SKM-1 (cell line): ENCODE measurements around the gene GPR139.

Source experiments
- DNase-seq: peaks from one replicate; lab custom pipeline; 2025; ENCODE audit not compliant: unreplicated experiment; lab: John Stamatoyannopoulos, UW

Gene GPR139

DNA sequence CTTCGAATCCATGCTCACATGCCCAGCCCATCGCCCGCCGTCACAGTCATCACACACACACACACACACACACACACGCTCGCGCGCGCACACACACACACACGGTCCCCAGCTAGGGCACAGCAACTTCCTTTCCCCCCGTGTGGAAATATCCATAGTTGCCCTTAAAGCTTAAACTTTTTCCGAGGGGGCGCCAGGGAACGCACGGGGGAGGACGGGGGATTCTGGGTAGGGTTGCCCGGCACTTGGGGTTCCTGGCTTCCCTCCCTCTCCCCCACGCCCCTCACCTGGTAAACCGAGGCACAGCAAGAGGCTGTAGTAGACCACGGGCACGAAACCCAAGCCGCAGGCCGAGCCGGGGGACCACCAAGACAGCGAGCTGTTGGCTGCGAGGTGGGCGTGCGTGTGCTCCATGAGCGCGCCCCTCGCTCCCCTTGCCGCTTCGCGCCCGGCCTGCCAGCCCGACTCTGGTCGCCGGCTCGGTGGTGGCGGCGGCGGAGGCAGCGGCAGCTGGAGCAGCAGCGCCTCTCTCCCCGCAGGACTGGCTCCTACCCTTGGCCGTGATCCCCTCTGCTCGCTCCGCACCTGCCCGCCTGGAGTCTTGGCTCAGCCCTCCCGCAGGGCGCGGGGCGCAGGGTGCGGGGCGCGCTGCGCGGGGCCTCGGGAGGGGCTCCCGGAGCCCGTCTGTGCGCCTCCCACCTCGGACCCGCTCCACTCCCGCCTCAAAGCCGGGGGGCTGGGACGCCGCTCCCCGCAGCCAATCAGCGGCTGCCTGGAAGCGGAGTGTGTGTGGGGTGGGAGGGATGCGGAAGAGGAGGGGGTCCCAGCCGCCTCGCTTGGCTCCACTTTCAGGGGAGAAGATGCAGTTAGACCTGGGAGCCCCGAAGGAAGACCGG lies at the start of gene GPR139:
TSS of gene GPR139 (minus strand) at position 688 of the 896 bp plus-strand sequence. CDS start at position 414, 274 bp downstream.
- no peak for DNase-seq

DNA sequence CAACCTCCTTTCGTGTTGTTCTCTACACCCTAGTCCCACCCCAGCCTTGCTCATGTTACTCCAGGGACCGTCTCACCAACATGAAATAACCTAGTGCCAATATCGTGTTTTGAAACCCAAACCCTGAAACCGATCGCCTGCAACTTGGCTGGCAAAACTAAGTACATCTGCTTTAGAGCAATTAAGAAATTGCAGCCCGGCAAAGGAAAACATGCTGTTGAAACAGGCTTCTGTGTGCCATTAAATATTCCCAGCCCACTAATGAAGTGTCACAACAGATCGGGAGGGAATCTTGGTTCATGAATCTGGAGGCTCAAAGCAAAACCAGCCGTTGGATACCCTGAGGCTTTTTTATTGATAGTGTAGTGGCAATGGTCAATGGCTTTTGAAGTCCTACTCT lies 48.3 kb upstream of the GPR139 start:
- DNase-seq, result no peak

DNA sequence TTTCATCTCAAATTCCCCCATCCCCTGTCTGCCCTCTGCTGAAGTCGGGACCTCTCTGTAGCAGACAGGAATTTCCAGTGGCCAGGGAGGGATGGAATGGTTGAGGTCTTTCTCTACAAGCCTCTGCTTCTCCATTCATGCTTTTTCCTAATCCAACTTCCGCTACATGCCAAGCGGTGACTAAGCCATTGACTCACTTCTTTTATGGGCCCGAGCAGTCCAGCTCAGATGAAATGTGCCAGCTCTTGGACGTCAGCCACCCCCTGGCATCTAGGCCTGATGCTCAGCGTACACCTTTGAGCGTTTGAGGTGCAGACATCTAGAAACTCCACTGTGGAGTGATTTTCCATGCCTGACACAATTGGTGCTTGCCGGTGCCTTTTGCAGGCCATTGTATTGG lies 40.7 kb upstream of the GPR139 start:
- no peak for DNase-seq

DNA sequence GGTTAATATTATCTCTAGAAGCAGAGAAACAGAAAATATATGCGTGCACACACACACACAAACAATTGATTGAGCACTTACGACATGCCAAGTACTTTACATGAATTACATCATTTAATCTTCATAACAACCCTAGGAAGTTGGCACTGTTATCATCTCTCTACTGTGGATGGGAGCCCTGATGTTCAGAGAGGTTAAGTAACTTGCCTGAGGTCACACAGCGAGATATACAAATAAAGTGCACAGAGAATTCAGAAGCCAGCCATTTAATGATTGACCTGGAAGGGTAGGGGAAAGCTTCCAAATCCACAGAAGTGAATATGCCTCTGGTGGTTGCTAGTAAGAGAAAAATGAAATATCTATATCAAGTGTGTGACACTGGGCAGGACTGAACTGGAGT lies 37.5 kb upstream of the GPR139 start:
- no peak for DNase-seq

DNA sequence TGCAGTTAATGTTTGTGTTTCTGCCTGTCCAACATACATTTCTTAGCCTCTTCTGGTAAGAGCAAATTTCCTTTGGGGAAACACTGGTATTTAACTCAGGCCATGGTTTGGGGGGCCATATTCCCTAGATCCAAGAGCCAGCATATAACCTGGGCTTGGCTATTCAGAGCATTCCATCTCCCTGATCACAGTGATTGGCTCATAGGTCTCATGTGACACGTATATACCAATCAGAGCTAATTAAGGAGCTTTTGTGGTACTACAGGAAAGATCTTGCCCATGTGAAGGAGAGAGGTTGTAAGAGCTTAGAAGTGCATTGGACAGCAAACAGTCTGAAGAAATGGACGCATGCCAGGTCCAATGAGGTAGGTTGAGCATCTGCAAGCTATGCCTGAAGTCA lies 33.4 kb upstream of the GPR139 start:
- no peak for DNase-seq

DNA sequence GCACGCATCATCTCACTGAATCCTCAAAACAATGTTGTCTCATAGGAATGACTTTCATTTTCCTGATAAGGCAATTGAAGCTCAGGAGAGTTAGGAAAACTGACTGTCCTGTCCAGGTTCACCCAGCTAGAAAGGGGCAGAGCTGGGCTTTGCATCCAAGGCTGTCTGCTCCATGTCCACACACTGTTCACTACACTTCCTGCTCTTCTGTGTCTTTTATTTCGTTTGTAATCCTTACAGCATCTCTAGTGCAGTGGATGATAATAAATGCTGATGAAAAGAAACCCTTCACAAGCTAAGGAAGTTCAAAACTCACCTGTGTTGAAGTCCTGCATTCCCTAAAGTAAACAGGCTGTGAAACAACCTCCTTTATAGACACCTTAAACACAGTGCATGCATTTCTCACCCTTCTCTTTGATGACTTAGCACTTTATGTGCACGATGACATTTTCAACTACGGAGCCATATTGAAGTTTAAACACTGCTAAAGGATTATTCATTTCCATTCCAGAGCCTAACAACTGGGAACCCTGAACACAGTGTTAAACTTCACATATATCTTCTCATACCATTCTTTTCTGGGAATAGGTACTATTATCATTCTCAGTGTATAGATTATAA lies 31.0 kb upstream of the GPR139 start:
- no peak for DNase-seq

DNA sequence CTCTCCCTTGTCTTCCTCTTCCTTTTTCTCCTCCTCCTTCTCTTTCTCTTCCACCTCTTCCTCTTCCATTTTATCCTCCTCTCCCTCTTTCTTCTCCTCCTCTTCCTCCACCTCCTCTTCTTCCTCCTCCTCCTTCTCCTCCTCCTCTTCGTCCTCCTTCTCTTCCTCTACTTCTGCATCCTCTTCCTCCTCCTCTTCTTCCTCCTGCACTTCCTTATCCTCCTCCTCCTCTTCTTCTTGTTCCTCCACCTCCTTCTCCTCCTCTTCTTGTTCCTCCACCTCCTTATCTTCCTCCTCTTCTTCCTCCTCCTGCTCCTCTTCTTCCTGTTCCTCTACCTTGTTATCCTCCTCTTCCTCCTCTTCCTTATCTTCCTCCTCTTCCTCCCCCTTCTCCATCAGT lies 28.8 kb upstream of the GPR139 start:
- no peak for DNase-seq

DNA sequence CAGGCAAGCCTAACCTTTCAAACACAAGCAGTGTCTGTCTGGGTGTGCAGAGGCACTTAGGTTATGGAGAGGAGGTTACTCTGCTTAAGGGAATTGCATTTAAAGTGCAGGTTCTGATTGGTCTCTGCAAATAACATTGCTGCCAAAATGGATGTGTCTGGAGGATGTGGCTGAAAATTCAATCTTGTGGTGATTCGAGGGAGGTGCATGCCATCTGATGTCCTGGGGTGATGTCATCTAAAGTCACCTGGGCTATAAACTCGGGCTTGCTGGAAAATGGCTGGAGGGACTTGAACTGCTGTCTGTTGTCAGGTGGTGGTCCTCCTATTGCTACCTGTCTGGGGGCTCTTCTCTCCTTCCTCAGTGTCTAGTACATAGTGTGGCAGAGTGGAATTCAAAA lies 28.3 kb upstream of the GPR139 start:
- no peak for DNase-seq

DNA sequence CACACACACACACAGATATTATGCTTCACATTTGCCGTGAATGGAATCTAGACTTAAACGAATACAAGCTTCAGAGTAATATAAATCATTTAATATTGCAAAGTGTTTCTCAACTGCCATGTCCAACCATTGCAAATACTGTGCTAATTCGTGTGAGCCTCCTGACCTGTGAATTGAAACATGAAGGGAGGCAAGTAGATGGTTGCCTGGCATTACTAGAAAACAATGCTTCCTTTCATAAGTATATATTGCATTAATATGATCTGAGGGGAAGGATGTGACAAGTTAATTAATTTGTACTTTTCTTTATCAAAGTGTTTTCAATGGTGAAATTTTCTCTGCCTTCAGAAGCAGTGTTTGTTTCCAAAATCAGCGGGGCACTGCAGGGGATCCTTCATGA lies 25.7 kb upstream of the GPR139 start:
- no peak for DNase-seq

DNA sequence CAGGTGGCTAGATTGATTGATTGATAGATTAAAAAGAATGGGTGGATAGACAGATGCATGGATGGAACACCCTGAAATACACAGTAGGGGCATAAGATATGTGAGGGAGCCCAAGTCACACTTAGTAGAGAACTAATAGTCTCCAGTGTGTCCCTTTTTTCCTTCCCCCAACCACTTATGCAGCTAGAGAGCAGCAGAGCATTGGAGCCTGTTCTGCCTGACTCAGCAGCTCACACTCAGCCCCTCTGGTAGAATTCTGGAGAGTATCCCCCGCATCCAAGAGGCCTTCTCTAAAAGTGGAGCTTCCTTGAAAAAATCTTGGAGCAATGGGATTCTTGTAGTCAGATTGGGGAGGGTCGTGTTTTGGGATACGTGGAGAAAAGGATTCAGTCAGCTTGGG lies 20.5 kb upstream of the GPR139 start:
- DNase-seq, result no peak

DNA sequence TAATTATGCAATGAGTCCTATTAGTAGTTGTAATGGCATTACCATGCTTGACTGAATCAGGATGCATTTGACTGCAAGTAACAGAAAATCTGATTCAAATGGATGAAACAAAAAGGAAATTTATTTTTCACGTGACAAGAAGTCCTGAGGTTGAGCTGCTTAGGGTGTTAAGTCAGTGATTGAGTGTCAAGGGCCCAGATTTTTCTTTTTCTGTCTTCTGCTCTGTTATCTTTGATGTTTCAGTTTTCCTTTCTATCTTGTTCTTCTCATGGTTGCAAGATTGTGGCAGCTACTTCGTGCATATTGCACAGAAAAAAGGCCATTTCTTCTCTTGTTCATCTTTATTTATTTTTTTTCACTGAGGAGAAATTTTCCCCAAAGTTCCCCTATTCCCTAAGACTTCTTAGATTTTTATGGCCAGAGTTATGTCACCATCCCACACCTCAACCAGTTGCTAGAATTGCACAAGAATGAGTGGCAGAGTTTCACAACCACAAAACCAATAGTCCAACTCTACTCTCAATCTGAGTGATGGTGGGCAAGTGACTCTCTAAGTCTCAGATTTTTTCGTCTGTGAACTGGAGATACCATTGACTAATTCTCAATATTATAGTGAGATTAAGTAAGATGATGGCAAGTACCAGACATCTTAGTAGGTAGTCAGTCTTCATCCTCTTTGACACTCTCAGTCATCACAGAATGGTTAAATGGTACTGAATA lies 15.7 kb upstream of the GPR139 start:
- DNase-seq, result no peak

DNA sequence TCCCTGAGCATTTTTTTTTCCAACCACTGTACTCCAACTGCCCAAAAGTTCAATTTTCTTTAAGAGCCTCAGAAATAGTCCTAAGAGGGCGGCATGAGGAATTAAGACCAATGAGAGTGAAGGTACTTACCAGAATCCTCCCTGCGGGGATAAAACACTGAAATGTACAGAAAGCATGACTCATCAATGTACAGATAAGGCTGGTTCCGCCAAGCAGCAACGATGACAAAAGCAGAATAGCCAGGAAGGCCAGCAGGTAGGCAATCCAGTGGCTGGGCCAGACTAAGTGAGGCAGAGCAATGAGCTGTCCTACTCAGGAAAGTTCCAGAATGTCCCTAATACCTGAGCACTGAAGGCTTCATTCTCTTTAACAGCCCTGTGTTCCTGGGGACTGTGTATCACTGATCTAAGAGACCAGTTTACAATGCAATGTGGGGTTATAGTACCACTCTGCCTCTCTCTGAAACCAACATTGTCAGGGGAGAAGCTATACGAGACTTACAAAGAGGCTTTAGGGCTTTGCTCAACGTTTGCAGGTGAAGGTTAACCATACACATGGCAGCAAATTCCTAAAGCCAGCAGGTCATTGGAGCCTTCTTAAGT lies 11.0 kb upstream of the GPR139 start:
- no peak for DNase-seq

DNA sequence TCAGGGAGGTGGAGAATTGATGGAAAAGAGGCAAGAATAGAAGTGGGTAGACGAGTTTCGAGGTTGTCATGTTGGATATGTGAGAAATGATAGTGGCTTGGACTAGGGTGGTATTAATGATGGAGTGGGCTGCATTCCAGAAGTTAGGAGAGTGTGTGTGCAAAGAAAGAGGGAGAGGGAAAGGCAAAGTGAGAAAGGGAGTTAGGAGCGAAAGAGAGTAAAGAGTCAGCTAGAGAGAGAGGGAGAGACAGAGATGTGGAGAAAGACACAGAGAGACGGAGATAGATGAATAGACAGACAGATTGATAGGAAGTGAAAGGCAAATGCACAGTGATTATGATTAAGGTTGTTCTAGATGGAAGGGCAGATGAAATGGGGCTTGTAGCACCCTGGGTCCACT lies 5.4 kb upstream of the GPR139 start:
- no peak for DNase-seq

DNA sequence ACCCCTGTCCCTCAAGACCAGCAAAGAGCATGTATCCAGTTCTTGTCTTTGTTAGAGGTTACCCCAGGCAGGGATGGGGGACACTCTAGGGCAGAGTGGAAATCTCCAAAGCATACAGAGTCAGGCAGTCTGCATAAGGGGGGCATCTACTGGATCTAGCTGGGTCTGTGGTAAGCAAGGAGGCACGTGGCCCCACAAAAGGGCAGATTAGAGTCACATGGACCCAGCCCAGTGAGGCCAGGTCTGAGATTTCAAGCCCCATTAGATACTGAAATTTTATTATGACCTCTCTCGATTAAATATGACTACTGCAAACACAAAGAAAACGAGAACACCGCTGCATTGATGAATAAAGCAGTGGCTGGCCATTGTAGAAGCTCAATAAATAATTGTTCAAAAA lies 1.6 kb upstream of the GPR139 start:
- DNase-seq, result no peak

DNA sequence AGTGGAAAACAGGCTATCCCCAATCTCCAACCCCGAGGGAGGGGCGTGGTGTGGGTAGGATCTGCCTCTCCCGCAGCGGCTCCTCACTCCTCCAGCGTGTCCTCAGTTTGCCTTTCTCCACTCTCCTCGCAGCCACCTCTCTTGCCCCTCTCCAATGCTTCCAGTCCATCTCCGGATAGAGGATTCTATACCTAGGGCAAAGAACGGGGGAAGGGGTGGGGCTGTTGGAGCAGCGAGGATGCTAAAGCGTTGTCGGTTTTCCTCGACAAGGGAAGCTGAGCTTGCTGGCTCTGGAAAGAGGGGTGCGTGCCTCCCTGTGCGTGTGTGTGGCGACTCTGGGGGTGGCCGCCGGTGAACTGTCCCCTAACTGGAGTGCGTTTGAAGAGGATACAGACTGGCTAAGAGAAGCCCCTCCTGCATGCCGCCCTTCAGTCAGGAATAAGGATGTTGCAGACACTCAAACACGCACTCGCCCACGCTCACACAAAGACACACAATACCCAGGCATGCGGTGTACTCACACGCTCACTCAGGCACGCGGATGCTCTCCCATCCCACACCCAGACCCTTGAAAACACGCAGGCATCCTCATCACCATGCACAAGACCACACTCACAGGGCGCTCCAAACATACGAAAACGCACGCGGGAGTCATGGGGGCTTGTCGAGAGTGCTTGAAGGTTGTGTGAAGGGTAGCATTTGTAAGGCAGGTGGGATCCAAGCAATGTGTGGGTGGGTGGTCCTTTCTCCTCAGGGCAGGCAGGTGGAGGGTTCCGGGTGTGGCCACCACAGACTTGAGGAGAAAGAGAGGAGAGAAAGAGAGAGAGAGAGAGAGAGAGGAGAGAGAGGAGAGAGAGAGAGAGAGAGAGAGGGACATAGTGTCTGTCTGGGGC lies 655 bp upstream of the GPR139 start:
- DNase-seq, result no peak

DNA sequence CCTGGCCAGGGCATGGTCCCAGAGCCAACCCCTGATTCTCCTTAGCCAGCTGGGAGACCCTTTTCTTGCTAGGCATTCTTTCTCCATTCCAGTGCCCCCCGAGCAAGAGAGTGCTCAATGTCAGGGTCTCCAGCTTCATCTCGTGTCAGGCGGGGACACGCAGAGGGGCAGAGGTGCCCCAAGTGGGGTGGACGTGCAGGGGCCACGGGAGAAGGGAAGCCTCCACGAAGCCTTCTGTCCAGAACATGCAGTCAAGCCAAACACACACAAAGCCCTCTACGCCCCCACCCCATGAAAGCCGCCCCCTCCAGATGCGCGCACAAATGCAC lies 852 bp downstream of the GPR139 start:
- DNase-seq, result no peak

DNA sequence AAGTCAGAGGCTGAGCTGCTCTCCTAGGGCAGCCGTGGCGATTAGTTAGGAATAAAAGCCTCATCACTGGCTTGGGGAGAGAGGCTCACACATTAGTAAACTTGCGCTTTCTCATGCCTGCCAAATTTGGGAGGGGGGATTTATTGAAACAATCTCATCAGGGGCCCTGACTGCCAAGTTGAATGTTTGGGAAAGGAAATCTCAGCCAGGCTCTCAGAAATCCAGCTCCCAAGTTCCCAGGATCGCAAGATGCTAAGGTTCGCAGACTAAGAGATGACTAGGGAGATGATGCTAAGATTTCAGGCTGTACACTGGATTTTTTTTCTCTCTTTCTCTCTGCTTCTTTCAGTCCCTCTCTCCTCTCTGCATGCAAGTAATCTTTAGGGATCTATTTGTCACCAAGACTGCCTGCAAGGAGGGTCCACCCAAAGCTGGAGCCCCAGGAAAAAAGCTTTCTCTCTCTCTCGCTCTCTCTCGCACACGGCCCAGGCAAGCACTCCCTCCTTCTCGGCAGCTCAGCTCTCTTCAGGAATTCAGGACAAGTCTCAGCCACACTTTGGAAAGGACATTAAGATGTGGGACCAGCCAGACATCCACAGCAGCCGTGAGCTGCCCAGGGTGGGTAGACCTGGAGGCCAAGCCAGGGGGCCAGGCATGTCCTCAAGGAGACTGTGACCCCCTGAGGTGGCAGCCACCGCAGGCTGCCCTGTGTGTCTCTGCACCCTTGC lies 1.4 kb downstream of the GPR139 start:
- DNase-seq, result no peak

DNA sequence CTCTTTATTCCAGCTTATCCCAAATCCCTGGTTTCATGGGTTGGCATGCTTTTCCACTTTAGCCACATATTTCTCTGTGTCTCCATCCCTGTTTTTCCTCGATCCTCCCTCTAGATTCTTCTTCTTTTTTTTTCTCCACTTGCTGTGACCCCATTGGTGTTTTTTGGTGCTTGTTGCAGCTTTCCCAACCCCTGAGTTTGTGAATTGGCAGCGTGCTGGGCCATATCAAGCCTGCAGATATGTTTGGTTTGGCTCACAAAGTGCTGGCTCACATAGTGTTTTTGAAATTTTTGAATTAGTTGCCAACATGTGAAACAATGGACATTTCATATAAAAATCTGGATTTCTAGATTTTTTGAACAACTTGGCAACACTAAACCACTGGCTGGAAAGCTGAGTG lies 8.8 kb downstream of the GPR139 start:
- DNase-seq, result no peak

DNA sequence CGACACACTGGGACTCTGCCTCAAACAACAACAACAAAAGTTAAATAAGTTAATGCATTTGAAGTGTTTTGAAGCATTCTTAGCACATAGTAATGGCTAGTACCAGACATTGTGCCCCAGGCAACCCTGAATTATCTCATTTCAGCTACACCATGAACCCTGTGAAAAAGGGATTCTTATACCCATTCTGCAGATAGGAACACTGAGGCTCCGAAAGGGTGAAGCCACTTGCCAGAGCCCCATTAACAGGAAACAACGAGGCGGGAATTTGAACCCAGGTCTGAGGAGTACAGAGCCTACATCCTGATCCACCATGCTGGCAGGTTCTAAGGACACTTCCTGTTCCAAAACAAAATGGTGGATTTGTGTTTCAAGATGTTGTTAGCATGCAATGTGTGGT lies 9.2 kb downstream of the GPR139 start:
- DNase-seq, result no peak

DNA sequence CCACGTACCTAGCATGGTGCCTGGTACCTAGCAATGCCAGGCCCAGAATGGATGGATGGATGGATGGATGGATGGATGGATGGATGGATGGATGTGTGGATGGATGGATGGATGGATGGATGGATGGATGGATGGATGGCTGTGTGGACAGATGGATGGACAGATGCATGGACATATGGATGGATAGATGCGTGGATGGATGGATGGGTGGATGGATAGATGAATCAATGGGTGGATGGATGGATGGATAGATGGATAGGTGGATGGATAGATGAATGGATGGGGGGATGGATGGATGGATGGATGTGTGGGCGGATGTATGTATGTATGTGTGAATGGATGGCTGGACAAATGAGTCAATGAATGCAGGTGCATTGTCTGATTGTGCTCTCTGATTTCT lies 12.6 kb downstream of the GPR139 start:
- DNase-seq, result no peak
